Common myeloid progenitor, CD34-positive (primary cell): Measurements from ENCODE around the gene WHRN.

Source experiments
- CTCF ChIA-PET: fragments of 350-600 bp; sonication (Branson Sonifier 250); formaldehyde crosslinking; loops from one replicate; lab custom pipeline; 2021; ENCODE audit warnings: antibody characterized with exemption; lab: Charles Lee
- POLR2A ChIA-PET: fragments of 350-600 bp; sonication (Branson Sonifier 250); formaldehyde crosslinking; loops from one replicate; lab custom pipeline; 2021; ENCODE audit warnings: antibody characterized with exemption; lab: Charles Lee
- DNase-seq, 3 donors: peaks; one replicate each; pipeline versions ENCODE4 v3.0.0 to v3.0.0-alpha.2; 2013
- H3K27ac ChIP-seq, 2 experiments: 1 replicate in 1 of 2; 2 replicates in 1 of 2; pipeline ENCODE4 v1.7.0; 2013; ENCODE audit warnings: inconsistent platforms in 2 of 2, low read length in 2 of 2, mild to moderate bottlenecking in 2 of 2, low read depth in 1 of 2, moderate library complexity in 1 of 2; ENCODE audit not compliant: severe bottlenecking in 2 of 2, insufficient read depth in 1 of 2, poor library complexity in 1 of 2
- H3K27me3 ChIP-seq, 5 experiments: replicated peaks in 2 of 5; 1 replicate in 3 of 5; 2 replicates in 2 of 5; pipeline versions ENCODE4 v1.6.1 to v1.7.0; 2013; ENCODE audit warnings: low read length in 4 of 5, mild to moderate bottlenecking in 2 of 5, moderate library complexity in 2 of 5, inconsistent platforms in 1 of 5; ENCODE audit not compliant: insufficient read depth in 5 of 5, control insufficient read depth in 4 of 5
- H3K36me3 ChIP-seq, 4 experiments: 1 replicate in 2 of 4; 2 replicates in 2 of 4; pipeline versions ENCODE4 v1.6.1 to v1.7.0; 2013; ENCODE audit warnings: low read length in 3 of 4, control low read depth in 1 of 4, mild to moderate bottlenecking in 1 of 4; ENCODE audit not compliant: control insufficient read depth in 4 of 4, insufficient read depth in 4 of 4
- H3K4me1 ChIP-seq, 4 experiments: 1 replicate in 3 of 4; 2 replicates in 1 of 4; pipeline versions ENCODE4 v1.6.1 to v1.7.1; 2013; ENCODE audit warnings: low read length in 3 of 4, mild to moderate bottlenecking in 3 of 4, control low read depth in 1 of 4, inconsistent platforms in 1 of 4, moderate library complexity in 1 of 4; ENCODE audit not compliant: control insufficient read depth in 4 of 4, insufficient read depth in 4 of 4; ENCODE audit errors: control extremely low read depth in 1 of 4
- H3K4me3 ChIP-seq, 7 experiments: 1 replicate in 4 of 7; 2 replicates in 3 of 7; pipeline versions ENCODE4 v1.5.1 to v1.7.0; 2013; ENCODE audit warnings: mild to moderate bottlenecking in 7 of 7, low read length in 6 of 7, moderate library complexity in 6 of 7, inconsistent platforms in 2 of 7, low read depth in 2 of 7, control low read depth in 1 of 7; ENCODE audit not compliant: insufficient read depth in 4 of 7, control insufficient read depth in 1 of 7; ENCODE audit errors: extremely low read depth in 1 of 7
- H3K9me3 ChIP-seq, 5 experiments: 1 replicate in 4 of 5; 2 replicates in 1 of 5; pipeline versions ENCODE4 v1.6.1 to v1.7.1; 2013; ENCODE audit warnings: low read length in 4 of 5, mild to moderate bottlenecking in 2 of 5, inconsistent platforms in 1 of 5, low read depth in 1 of 5, moderate library complexity in 1 of 5; ENCODE audit not compliant: control insufficient read depth in 4 of 5, insufficient read depth in 2 of 5; ENCODE audit errors: control extremely low read depth in 1 of 5
- WGBS: methylation state at CpG from one replicate; pipeline ENCODE4 v1.1.5; 2013; ENCODE audit not compliant: insufficient coverage; 5-methylcytosine and 5-hydroxymethylcytosine counted together

Gene WHRN

DNA sequence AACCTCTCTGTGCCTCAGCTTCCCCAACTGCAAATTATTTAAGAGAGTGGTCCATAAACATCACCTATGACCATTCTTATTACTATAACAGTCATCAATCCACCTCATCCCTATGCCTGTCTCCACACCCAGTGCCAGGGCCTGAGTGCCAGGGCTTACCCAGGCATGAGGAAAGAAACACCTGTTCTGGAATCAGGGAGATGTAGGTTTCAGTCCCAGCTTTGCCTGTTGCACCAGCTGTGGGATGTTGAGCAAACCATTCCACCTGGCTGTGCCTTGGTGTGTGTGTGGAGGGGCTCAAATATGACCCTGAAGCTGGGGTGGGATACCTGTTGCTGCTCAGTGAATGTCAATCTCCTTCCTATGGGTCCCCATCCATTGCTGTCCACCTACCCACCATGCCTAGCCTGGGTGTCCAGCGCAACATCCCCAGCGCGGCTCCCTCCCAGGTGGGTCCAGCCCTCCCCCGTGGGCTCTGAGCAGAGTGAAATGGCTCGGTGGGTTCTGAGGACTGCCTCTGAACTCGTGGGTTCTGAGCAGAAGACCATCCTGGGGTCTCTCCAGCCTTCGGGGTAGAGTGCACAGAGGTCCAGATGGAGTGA, 133.8 kb downstream of the WHRN start:
- no peaks in the 10 kb centered on the region for H3K27me3 ChIP-seq
- H3K36me3 ChIP-seq, result peaks cover 15 to 82% (median 34%) of the 10 kb centered on the region in 4 experiments
- WGBS, result 72% methylated on average over 7 of the region's 7 CpGs
- H3K27ac ChIP-seq, result peak overlapping the region in 1 of 2 experiments; percentile 75
- H3K9me3 ChIP-seq, result no peaks in the 10 kb centered on the region
- no peak for DNase-seq
- peak overlapping the region in 6 of 7 experiments; percentile 4 to 46 (median 28) for H3K4me3 ChIP-seq
- H3K4me1 ChIP-seq, result peaks cover 39 to 92% (median 89%) of the 10 kb centered on the region in 4 experiments
- POLR2A ChIA-PET, result interaction anchor here (1.1 to 2.7 kb wide), 3 partner anchors 9 to 16 kb away, joined by 3 to 21 read pairs (median 3); partner anchors contain the start of gene AKNA
- CTCF ChIA-PET, result interaction anchor here (1.3 to 15.2 kb wide), 2 partner anchors 18 to 32 kb away, joined by 4 to 255 read pairs; partner anchors contain the start of gene AKNA

DNA sequence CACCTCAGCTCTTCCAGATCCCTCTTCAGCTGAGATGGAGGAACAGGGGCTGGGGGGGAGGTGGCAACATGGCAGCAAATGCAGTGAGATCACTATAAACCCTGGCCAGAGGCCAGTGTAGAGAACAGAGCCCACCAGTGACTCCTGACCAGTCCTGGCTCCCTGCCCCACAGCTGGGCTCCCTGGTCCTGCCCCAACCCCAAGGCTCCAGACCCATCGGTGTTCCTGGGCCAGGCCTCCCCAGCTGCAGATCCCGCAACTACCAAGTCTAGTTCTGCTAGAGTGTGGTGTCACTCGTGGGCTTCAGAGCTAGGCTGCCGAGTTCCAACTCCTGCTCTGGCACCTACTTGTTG, 134.3 kb downstream of the WHRN start:
- ChIA-PET POLR2A (interaction anchor here (1.1 to 1.4 kb wide), 2 partner anchors 8 to 17 kb away, joined by 3 read pairs; partner anchors contain the start of gene AKNA), CTCF (interaction anchor here (1.3 to 15.2 kb wide), 3 partner anchors 8 to 32 kb away, joined by 4 to 255 read pairs (median 5); partner anchors contain the start of gene AKNA)
- Histone ChIP-seq H3K4me3 (peak overlapping the region in 1 of 7 experiments; percentile 4), H3K9me3 (no peaks in the 10 kb centered on the region), H3K36me3 (peaks cover 15 to 84% (median 32%) of the 10 kb centered on the region in 4 experiments), H3K27me3 (no peaks in the 10 kb centered on the region), H3K27ac (peak overlapping the region in 1 of 2 experiments; percentile 75), H3K4me1 (peaks cover 42 to 94% (median 91%) of the 10 kb centered on the region in 4 experiments)
- 94% methylated on average over 4 of the region's 4 CpGs for WGBS
- no peak for DNase-seq

DNA sequence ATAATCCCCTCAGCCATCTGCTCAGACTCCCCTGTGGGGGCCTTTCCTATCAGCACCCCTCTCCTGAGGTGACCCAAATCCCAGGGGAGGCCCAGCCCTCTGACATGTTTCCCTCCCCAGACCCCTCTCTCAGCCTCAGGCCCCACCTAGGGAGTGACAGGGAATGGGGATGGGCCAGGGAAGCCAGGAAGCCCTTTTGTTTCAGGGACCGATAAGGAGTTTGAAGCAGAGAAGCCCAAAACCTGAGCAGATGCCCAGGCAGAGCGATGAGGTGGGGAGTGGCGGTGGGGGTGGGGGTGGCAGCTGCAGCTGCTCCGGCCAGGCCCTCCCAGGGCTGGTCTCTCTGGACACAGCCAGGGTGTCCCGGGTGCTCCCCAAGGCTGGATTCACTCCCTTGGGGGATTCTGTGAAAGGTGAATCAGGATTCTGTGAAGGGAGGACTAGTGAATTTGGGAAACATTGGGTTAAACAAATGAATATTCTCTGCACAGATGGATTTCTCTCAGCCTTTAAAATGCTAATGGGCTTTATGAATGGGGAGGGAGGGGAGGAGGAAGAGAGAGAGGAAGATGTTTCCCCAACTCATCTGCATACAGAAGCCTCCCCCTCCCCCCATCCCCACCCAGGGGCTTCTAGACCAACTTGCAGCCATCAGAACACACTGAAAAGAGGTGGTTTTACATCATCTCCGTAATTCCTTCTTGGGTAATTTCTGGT, 134.9 kb downstream of the WHRN start:
- 67% methylated on average over 1 of the region's 6 CpGs for WGBS
- no peak for DNase-seq
- POLR2A ChIA-PET, result no interaction called here
- no peaks in the 10 kb centered on the region for H3K9me3 ChIP-seq
- no peak overlapping the region for H3K4me3 ChIP-seq
- peaks cover 44 to 95% (median 91%) of the 10 kb centered on the region in 4 experiments for H3K4me1 ChIP-seq
- H3K27me3 ChIP-seq, result no peaks in the 10 kb centered on the region
- CTCF ChIA-PET, result interaction anchor here (1.3 to 15.2 kb wide), 3 partner anchors 9 to 31 kb away, joined by 4 to 255 read pairs (median 5); partner anchors contain the start of gene AKNA
- peaks cover 15 to 84% (median 34%) of the 10 kb centered on the region in 4 experiments for H3K36me3 ChIP-seq
- peak overlapping the region; percentile 37 to 75 for H3K27ac ChIP-seq

DNA sequence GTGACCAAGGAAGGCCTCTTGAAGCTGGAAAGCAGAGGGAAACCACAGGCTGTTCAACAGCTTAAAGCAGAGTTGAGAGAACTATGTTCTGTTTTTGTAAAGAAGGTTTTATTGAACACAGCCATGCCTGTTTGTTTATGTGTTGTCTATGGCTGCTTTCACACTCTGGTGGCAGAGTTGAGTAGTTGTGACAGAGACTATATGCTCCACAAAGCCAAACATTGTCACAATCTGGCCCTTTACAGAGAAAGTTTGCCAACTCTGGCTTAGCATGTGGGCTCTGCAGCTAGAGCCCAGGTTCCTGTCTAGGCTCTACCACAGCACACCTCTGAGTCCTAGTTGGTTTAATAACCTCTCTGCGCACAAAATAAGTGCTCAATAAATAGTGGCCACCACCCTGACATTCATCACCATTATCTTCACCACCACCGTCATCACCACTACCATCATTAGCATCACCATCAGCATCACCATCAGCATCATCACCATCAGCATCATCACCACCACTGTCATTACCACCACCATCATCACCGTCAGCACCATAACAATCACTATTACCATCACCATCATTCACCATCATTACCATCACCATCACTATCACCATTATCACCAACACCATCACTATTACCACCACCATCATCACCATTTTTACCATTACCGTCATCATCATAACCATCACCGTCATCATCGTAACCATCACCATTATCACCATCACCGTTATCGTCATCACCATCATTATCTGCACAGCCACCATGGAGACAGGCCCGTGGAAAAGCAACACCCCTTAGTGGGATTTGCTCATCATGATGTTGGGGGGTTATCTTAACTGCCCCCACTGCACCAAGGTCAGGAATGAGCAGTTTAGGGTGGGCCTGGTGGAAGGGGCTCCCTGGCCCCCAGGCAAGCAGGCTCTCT, 135.8 kb downstream of the WHRN start:
- Histone ChIP-seq H3K36me3 (peaks cover 15 to 83% (median 40%) of the 10 kb centered on the region in 4 experiments), H3K27ac (peak overlapping the region in 1 of 2 experiments; percentile 75), H3K4me3 (no peak overlapping the region), H3K27me3 (no peaks in the 10 kb centered on the region), H3K4me1 (peaks cover 44 to 93% (median 88%) of the 10 kb centered on the region in 4 experiments), H3K9me3 (no peaks in the 10 kb centered on the region)
- no peak for DNase-seq
- 91% methylated on average over 3 of the region's 9 CpGs for WGBS
- POLR2A ChIA-PET, result no interaction called here
- CTCF ChIA-PET, result interaction anchor here (1.1 to 15.2 kb wide), 4 partner anchors 8 to 29 kb away, joined by 3 to 255 read pairs (median 4); partner anchors contain the start of gene AKNA

DNA sequence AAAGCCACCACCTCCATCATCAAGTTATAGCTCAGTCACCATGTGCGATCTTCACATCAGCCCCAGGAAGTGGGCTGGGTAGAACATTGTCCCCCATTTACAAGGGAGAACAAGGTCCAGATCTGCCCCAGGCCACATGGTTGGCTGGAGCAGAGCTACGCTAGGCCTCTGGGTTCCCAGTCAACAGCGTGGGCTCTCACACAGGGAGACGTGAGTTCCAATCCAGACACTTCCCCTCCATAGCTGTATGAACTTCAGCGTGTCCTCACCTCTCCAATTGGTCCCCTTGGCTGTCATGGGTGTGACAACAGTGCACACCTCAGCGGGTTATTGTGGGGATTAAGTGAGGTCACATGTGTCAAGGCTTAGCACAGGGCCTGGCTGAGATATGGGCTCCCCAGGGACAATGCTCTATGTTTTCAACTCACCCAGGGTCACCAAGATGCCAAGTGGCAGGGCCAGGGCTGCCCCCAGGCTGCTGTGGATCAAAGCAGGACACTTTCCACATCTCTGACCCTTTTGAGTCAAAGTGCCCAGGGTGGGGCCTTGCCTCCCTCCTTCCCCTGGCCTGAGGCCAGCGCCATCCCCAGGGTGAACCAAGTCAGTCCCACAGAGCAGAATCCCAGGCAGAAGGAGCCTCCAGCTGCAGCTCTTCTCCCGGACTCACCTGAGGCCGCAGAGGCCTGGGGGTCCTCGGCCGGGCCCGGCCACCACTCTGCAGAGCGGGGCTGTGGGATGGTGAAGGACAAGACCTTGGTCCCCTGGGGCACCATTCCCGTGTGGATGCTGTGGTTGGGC, 137.3 kb downstream of the WHRN start:
- no peak overlapping the region for H3K4me3 ChIP-seq
- POLR2A ChIA-PET, result interaction anchor here (2.5 kb wide), 1 partner anchor 20 kb away, joined by 8 read pairs; the partner anchor contains the start of gene AKNA

More for the DNA sequence above, 137.3 kb downstream of the WHRN start:
- DNase-seq, result no peak
- peak overlapping the region; percentile 55 to 58 for H3K27ac ChIP-seq
- 91% methylated on average over 9 of the region's 14 CpGs for WGBS
- H3K4me1 ChIP-seq, result peaks cover 46 to 95% (median 86%) of the 10 kb centered on the region in 4 experiments
- CTCF ChIA-PET, result interaction anchor here (0.8 to 15.2 kb wide), 5 partner anchors 10 to 29 kb away, joined by 3 to 255 read pairs (median 4); partner anchors contain the start of gene AKNA
- no peaks in the 10 kb centered on the region for H3K9me3 ChIP-seq
- no peaks in the 10 kb centered on the region for H3K27me3 ChIP-seq
- H3K36me3 ChIP-seq, result peaks cover 19 to 86% (median 44%) of the 10 kb centered on the region in 4 experiments
